OCI-LY1 (cell line): ENCODE data around the gene THOC1.

Source experiments
- H2AFZ ChIP-seq: fragments of 200-600 bp; sonication (generic), shearing (Covaris generic); 2 replicates; pipeline ENCODE4 v1.6.0; 2014; ENCODE audit warnings: antibody characterized with exemption, mild to moderate bottlenecking, low read length
- H3F3A ChIP-seq: fragments of 200-600 bp; sonication (generic), shearing (Covaris generic); 2 replicates; pipeline ENCODE4 v1.6.0; 2014; ENCODE audit warnings: mild to moderate bottlenecking, antibody characterized with exemption, low read length, moderate library complexity; ENCODE audit not compliant: insufficient read depth
- H3K27ac ChIP-seq: fragments of 200-600 bp; sonication (generic); 2 replicates; pipeline ENCODE4 v1.5.1; 2014; ENCODE audit warnings: low read length, mixed run types, mild to moderate bottlenecking, low read depth; ENCODE audit not compliant: poor library complexity, severe bottlenecking
- H3K27me3 ChIP-seq: fragments of 200-600 bp; sonication (generic); 2 replicates; pipeline ENCODE4 v1.6.0; 2014; ENCODE audit warnings: antibody characterized with exemption, mild to moderate bottlenecking, low read length, moderate library complexity; ENCODE audit not compliant: insufficient read depth
- H3K36me3 ChIP-seq: fragments of 200-600 bp; sonication (generic); 2 replicates; pipeline ENCODE4 v1.6.1; 2014; ENCODE audit warnings: mild to moderate bottlenecking, antibody characterized with exemption, low read length, moderate library complexity, mixed read lengths; ENCODE audit not compliant: insufficient read depth
- H3K4me1 ChIP-seq: fragments of 200-600 bp; sonication (generic); 2 replicates; pipeline ENCODE4 v1.5.1; 2014; ENCODE audit warnings: mild to moderate bottlenecking, low read length, moderate library complexity; ENCODE audit not compliant: insufficient read depth, severe bottlenecking
- H3K4me2 ChIP-seq: fragments of 200-600 bp; sonication (generic), shearing (Covaris generic); 2 replicates; pipeline ENCODE4 v1.6.1; 2014; ENCODE audit warnings: low read length
- H3K4me3 ChIP-seq: fragments of 200-600 bp; sonication (generic); 2 replicates; pipeline ENCODE4 v1.5.1; 2014; ENCODE audit warnings: low read length, low read depth, mild to moderate bottlenecking, mixed read lengths; ENCODE audit not compliant: poor library complexity, severe bottlenecking
- H3K79me2 ChIP-seq: fragments of 200-600 bp; shearing (Covaris generic); 2 replicates; pipeline ENCODE4 v1.6.1; 2016; ENCODE audit warnings: mixed run types, low read length, mixed read lengths; ENCODE audit not compliant: insufficient read depth
- H3K9ac ChIP-seq: fragments of 200-600 bp; sonication (generic), shearing (Covaris generic); 2 replicates; pipeline ENCODE4 v1.6.1; 2014; ENCODE audit warnings: mild to moderate bottlenecking, low read length, mixed read lengths
- H3K9me2 ChIP-seq: fragments of 200-600 bp; sonication (generic), shearing (Covaris generic); 2 replicates; pipeline ENCODE4 v1.6.1; 2014; ENCODE audit warnings: low read depth, mild to moderate bottlenecking, low read length, mixed read lengths
- H3K9me3 ChIP-seq: fragments of 200-600 bp; shearing (Covaris generic); 2 replicates; pipeline ENCODE4 v1.6.1; 2014; ENCODE audit warnings: low read length, mixed read lengths
- H4K20me1 ChIP-seq: fragments of 200-600 bp; sonication (generic), shearing (Covaris generic); 2 replicates; pipeline ENCODE4 v1.6.0; 2016; ENCODE audit warnings: mild to moderate bottlenecking, low read length; ENCODE audit not compliant: insufficient read depth
- CTCF ChIP-seq: fragments of 200-600 bp; sonication (generic), shearing (Covaris generic); IDR thresholded peaks from 2 replicates; pipeline ENCODE4 v1.5.1; 2017; ENCODE audit warnings: mild to moderate bottlenecking, antibody characterized with exemption, low read length, moderate library complexity, mixed read lengths
- EZH2 ChIP-seq: fragments of 200-600 bp; sonication (generic), shearing (Covaris generic); IDR thresholded peaks from 2 replicates; pipeline ENCODE4 v1.8.0; 2017; ENCODE audit warnings: borderline replicate concordance, mixed run types, mild to moderate bottlenecking, antibody characterized with exemption, low read length, moderate library complexity, mixed read lengths

THOC1 gene

GRCh38 chr18:181711-182110 lies 86.1 kb downstream of the THOC1 start:
- no peaks in the 10 kb centered on the region for H3K4me1 ChIP-seq
- H3K9ac ChIP-seq = no peak overlapping the region
- no peak overlapping the region for H2AFZ ChIP-seq
- no peak overlapping the region for H3K4me2 ChIP-seq
- H3K27ac ChIP-seq = no peak overlapping the region
- H3K9me2 ChIP-seq = no peaks in the 10 kb centered on the region
- H4K20me1 ChIP-seq = no peaks in the 10 kb centered on the region
- H3K79me2 ChIP-seq = no peaks in the 10 kb centered on the region
- H3K36me3 ChIP-seq = peaks cover 33% of the 10 kb centered on the region
- H3K4me3 ChIP-seq = no peak overlapping the region
- no peaks in the 10 kb centered on the region for H3K9me3 ChIP-seq
- TF ChIP-seq CTCF (no peak), EZH2 (no peak)
- no peaks in the 10 kb centered on the region for H3K27me3 ChIP-seq
- H3F3A ChIP-seq = no peaks in the 10 kb centered on the region

GRCh38 chr18:179499-179898 lies 88.3 kb downstream of the THOC1 start:
- no peak for TF ChIP-seq EZH2
- TF ChIP-seq CTCF = no peak
- Histone ChIP-seq H3K9me2 (no peaks in the 10 kb centered on the region), H3K4me3 (no peak overlapping the region), H3K9ac (no peak overlapping the region), H2AFZ (no peak overlapping the region), H3K27me3 (no peaks in the 10 kb centered on the region), H3K9me3 (no peaks in the 10 kb centered on the region), H3K36me3 (peaks cover 33% of the 10 kb centered on the region), H3K4me1 (no peaks in the 10 kb centered on the region), H4K20me1 (no peaks in the 10 kb centered on the region), H3K27ac (no peak overlapping the region), H3K79me2 (no peaks in the 10 kb centered on the region; the same call in 1 of the 2 replicates), H3F3A (no peaks in the 10 kb centered on the region), H3K4me2 (no peak overlapping the region)

- H4K20me1 ChIP-seq = no peaks in the 10 kb centered on the region
- H3K9me3 ChIP-seq = no peaks in the 10 kb centered on the region
- no peaks in the 10 kb centered on the region for H3K27me3 ChIP-seq
- no peaks in the 10 kb centered on the region for H3K9me2 ChIP-seq
- no peak overlapping the region for H3K4me3 ChIP-seq
- H3K4me1 ChIP-seq = no peaks in the 10 kb centered on the region
- H3K36me3 ChIP-seq = peaks cover 25% of the 10 kb centered on the region
- no peak overlapping the region for H3K27ac ChIP-seq
- TF ChIP-seq EZH2 (no peak), CTCF (no peak)
- H3K79me2 ChIP-seq = no peaks in the 10 kb centered on the region; the same call in 1 of the 2 replicates
- H3K9ac ChIP-seq = no peak overlapping the region
- H2AFZ ChIP-seq = no peak overlapping the region
- no peak overlapping the region for H3K4me2 ChIP-seq
- H3F3A ChIP-seq = no peaks in the 10 kb centered on the region
These were observed 95.5 kb downstream of the THOC1 start for GRCh38 chr18:172361-172760.
